H9 (cell line): ENCODE measurements around the gene ERGIC3. TPM values are rescaled to one million over a fixed set of nuclear protein-coding genes. Genes with fewer than 3 reads are reported as not detected.
A peak's percentile ranks its signal among the peaks of the same experiment; 100 is the strongest.

Source experiments
- DNase-seq: peaks from one replicate; pipeline ENCODE4 v3.0.0-alpha.2; 2017
- H2AFZ ChIP-seq: one replicate; pipeline ENCODE4 v1.6.1; 2013; ENCODE audit warnings: mild to moderate bottlenecking, low read length, control low read depth, moderate library complexity
- H2AK5ac ChIP-seq: 2 replicates; pipeline ENCODE4 v1.6.1; 2013; ENCODE audit warnings: low read length, control low read depth, mixed read lengths; ENCODE audit not compliant: insufficient read length
- H2BK120ac ChIP-seq: one replicate; pipeline ENCODE4 v1.6.1; 2013; ENCODE audit warnings: low read depth, mild to moderate bottlenecking, low read length, control low read depth, inconsistent platforms; ENCODE audit not compliant: poor library complexity, severe bottlenecking
- H2BK12ac ChIP-seq: 2 replicates; pipeline ENCODE4 v1.6.1; 2013; ENCODE audit warnings: low read length, control low read depth, mixed read lengths, low read depth; ENCODE audit not compliant: insufficient read length
- H2BK15ac ChIP-seq: 2 replicates; pipeline ENCODE4 v1.6.1; 2013; ENCODE audit warnings: low read depth, low read length, control low read depth
- H2BK20ac ChIP-seq: one replicate; pipeline ENCODE4 v1.6.1; 2013; ENCODE audit warnings: low read depth, mild to moderate bottlenecking, low read length, control low read depth, inconsistent platforms; ENCODE audit not compliant: poor library complexity, severe bottlenecking
- H2BK5ac ChIP-seq: 2 replicates; pipeline ENCODE4 v1.6.1; 2013; ENCODE audit warnings: low read length, control low read depth, mixed read lengths; ENCODE audit not compliant: insufficient read length
- H3K14ac ChIP-seq: 2 replicates; pipeline ENCODE4 v1.6.1; 2013; ENCODE audit warnings: low read length, control low read depth; ENCODE audit not compliant: insufficient read depth
- H3K18ac ChIP-seq: 2 replicates; pipeline ENCODE4 v1.6.1; 2013; ENCODE audit warnings: low read depth, mild to moderate bottlenecking, mixed read lengths, low read length, control low read depth; ENCODE audit not compliant: insufficient read length
- H3K23ac ChIP-seq: 2 replicates; pipeline ENCODE4 v1.6.1; 2013; ENCODE audit warnings: low read length, control low read depth, mixed read lengths, low read depth; ENCODE audit not compliant: insufficient read length
- H3K23me2 ChIP-seq: 2 replicates; pipeline ENCODE4 v1.6.1; 2013; ENCODE audit warnings: low read depth, mild to moderate bottlenecking, mixed read lengths, low read length, control low read depth; ENCODE audit not compliant: insufficient read length, poor library complexity, severe bottlenecking
- H3K27ac ChIP-seq: 2 replicates; pipeline ENCODE4 v1.5.1; 2013; ENCODE audit warnings: low read length, control low read depth, mixed read lengths, low read depth; ENCODE audit not compliant: insufficient read length
- H3K27me3 ChIP-seq: 2 replicates; pipeline ENCODE4 v1.6.1; 2013; ENCODE audit warnings: low read length, control low read depth, inconsistent platforms; ENCODE audit not compliant: insufficient read depth
- H3K4ac ChIP-seq: 2 replicates; pipeline ENCODE4 v1.6.1; 2013; ENCODE audit warnings: low read depth, mild to moderate bottlenecking, control low read depth, inconsistent platforms, low read length, moderate library complexity
- H3K4me1 ChIP-seq: 2 replicates; pipeline ENCODE4 v1.6.1; 2013; ENCODE audit warnings: low read length, control low read depth, inconsistent platforms; ENCODE audit not compliant: insufficient read depth
- H3K4me2 ChIP-seq: 2 replicates; pipeline ENCODE4 v1.6.1; 2013; ENCODE audit warnings: low read length, control low read depth, mixed read lengths; ENCODE audit not compliant: insufficient read length, insufficient read depth
- H3K56ac ChIP-seq: 2 replicates; pipeline ENCODE4 v1.6.1; 2013; ENCODE audit warnings: low read depth, mild to moderate bottlenecking, mixed read lengths, low read length, control low read depth; ENCODE audit not compliant: insufficient read length
- H3K79me1 ChIP-seq: 2 replicates; pipeline ENCODE4 v1.6.1; 2013; ENCODE audit warnings: low read depth, mild to moderate bottlenecking, moderate library complexity, low read length, control low read depth, inconsistent platforms; ENCODE audit not compliant: insufficient read depth, poor library complexity, severe bottlenecking
- H3K79me2 ChIP-seq: 2 replicates; pipeline ENCODE4 v1.6.1; 2013; ENCODE audit warnings: low read length, control low read depth, inconsistent platforms; ENCODE audit not compliant: insufficient read depth
- H3K9ac ChIP-seq: 2 replicates; pipeline ENCODE4 v1.6.1; 2013; ENCODE audit warnings: low read length, control low read depth, mixed read lengths; ENCODE audit not compliant: insufficient read length; ENCODE audit errors: extremely low read depth
- H3K9me3 ChIP-seq: one replicate; pipeline ENCODE4 v1.6.1; 2013; ENCODE audit warnings: low read depth, low read length, inconsistent platforms; ENCODE audit not compliant: control insufficient read depth
- H3T11ph ChIP-seq: one replicate; pipeline ENCODE4 v1.6.1; 2013; ENCODE audit warnings: mild to moderate bottlenecking, low read length, control low read depth, inconsistent platforms
- H4K20me1 ChIP-seq: one replicate; pipeline ENCODE4 v1.6.1; 2013; ENCODE audit not compliant: control insufficient read depth, insufficient read length, insufficient read depth
- H4K5ac ChIP-seq: 2 replicates; pipeline ENCODE4 v1.6.1; 2013; ENCODE audit warnings: low read depth, mild to moderate bottlenecking, mixed read lengths, low read length, control low read depth; ENCODE audit not compliant: insufficient read length
- H4K8ac ChIP-seq: replicated peaks from 2 replicates; pipeline ENCODE4 v1.6.1; 2013; ENCODE audit warnings: low read length, control low read depth, mixed read lengths, low read depth; ENCODE audit not compliant: insufficient read length
- H4K91ac ChIP-seq: 2 replicates; pipeline ENCODE4 v1.6.1; 2013; ENCODE audit warnings: low read depth, mild to moderate bottlenecking, moderate library complexity, mixed read lengths, low read length, control low read depth; ENCODE audit not compliant: insufficient read length
- H3K27ac Mint-ChIP-seq, 3 experiments: 2 replicates in 2 of 3; 3 replicates in 1 of 3; pipeline ENCODE4 v1.8.0; 2020 to 2021; ENCODE audit warnings: mixed read lengths in 3 of 3, mild to moderate bottlenecking in 1 of 3, moderate library complexity in 1 of 3
- H3K27me3 Mint-ChIP-seq: 2 replicates; pipeline ENCODE4 v1.8.0; 2021; ENCODE audit warnings: low read depth, mild to moderate bottlenecking, moderate library complexity, mixed read lengths
- H3K36me3 Mint-ChIP-seq, 3 experiments: 2 replicates in 2 of 3; 3 replicates in 1 of 3; pipeline ENCODE4 v1.8.0; 2020 to 2021; ENCODE audit warnings: low read depth in 3 of 3, mixed read lengths in 3 of 3; ENCODE audit not compliant: insufficient read depth in 1 of 3
- H3K4me1 Mint-ChIP-seq, 2 experiments: 2 replicates each; pipeline ENCODE4 v1.8.0; 2020; ENCODE audit warnings: mixed read lengths in 2 of 2
- H3K4me3 Mint-ChIP-seq, 2 experiments: 2 replicates in 1 of 2; 3 replicates in 1 of 2; pipeline ENCODE4 v1.8.0; 2020 to 2021; ENCODE audit warnings: mild to moderate bottlenecking in 2 of 2, mixed read lengths in 2 of 2, moderate library complexity in 1 of 2
- H3K9me3 Mint-ChIP-seq, 2 experiments: 2 replicates in 1 of 2; 3 replicates in 1 of 2; pipeline ENCODE4 v1.8.0; 2020; ENCODE audit warnings: mild to moderate bottlenecking in 2 of 2, mixed read lengths in 2 of 2, moderate library complexity in 1 of 2
- WGBS: extraction: QIAGEN DNeasy Blood & Tissue Kit; methylation state at CpG from one replicate; pipeline ENCODE4 v1.1.7; 2013; ENCODE audit warnings: missing lambda C conversion rate, low lambda C conversion rate, mixed read lengths; ENCODE audit not compliant: insufficient read length; ENCODE audit errors: extremely low coverage; 5-methylcytosine and 5-hydroxymethylcytosine counted together
- total RNA-seq: library from RNA; stranded (reverse); gene quantifications from 2 replicates; pipeline ENCODE4 v1.2.1, GENCODE V29; 2021
- TF ChIP-seq, protein P1 (sequence below): fragments of 200-600 bp; sonication (generic); conservative IDR thresholded peaks from 3 replicates; pipeline ENCODE4 v1.8.0; 2021; ENCODE audit warnings: antibody characterized with exemption, mild to moderate bottlenecking

ERGIC3 gene
- total RNA-seq, 1 experiment from 2014 or later = 188 TPM

- Histone ChIP-seq H4K5ac (no peak overlapping the region), H3K23me2 (no peaks in the 10 kb centered on the region), H3K79me2 (no peaks in the 10 kb centered on the region), H2BK12ac (no peak overlapping the region), H3K4me1 (no peaks in the 10 kb centered on the region), H4K91ac (no peak overlapping the region), H2BK5ac (no peak overlapping the region), H3K4ac (no peak overlapping the region), H3K27me3 (no peaks in the 10 kb centered on the region), H4K8ac (no peak overlapping the region), H3K9me3 (no peaks in the 10 kb centered on the region), H2BK20ac (no peak overlapping the region), H3K56ac (no peak overlapping the region), H3K4me2 (no peak overlapping the region), H2BK120ac (no peak overlapping the region), H2AFZ (no peak overlapping the region), H3K14ac (no peak overlapping the region), H3K9ac (no peak overlapping the region), H3K23ac (no peak overlapping the region), H3T11ph (no peak overlapping the region), H3K79me1 (no peaks in the 10 kb centered on the region), H3K18ac (no peak overlapping the region), H3K27ac (no peak overlapping the region), H4K20me1 (no peaks in the 10 kb centered on the region), H2BK15ac (no peak overlapping the region), H2AK5ac (no peak overlapping the region)
- Mint-ChIP-seq H3K36me3 (peaks cover 0 to 3% (median 0%) of the 10 kb centered on the region in 3 experiments; a peak in 2 of 7 replicates), H3K4me1 (no peaks in the 10 kb centered on the region), H3K27ac (peak overlapping the region in 1 of 3 experiments; percentile 82; a peak in 2 of 7 replicates), H3K27me3 (peaks cover 1% of the 10 kb centered on the region; the same call in 1 of the 2 replicates), H3K9me3 (peaks cover 0 to 2% of the 10 kb centered on the region in 2 experiments; a peak in 2 of 5 replicates), H3K4me3 (no peak overlapping the region)
- WGBS = no CpG with 5 or more reads among the region's 7 CpGs
- no peak for DNase-seq
- TF ChIP-seq, protein P1, sequence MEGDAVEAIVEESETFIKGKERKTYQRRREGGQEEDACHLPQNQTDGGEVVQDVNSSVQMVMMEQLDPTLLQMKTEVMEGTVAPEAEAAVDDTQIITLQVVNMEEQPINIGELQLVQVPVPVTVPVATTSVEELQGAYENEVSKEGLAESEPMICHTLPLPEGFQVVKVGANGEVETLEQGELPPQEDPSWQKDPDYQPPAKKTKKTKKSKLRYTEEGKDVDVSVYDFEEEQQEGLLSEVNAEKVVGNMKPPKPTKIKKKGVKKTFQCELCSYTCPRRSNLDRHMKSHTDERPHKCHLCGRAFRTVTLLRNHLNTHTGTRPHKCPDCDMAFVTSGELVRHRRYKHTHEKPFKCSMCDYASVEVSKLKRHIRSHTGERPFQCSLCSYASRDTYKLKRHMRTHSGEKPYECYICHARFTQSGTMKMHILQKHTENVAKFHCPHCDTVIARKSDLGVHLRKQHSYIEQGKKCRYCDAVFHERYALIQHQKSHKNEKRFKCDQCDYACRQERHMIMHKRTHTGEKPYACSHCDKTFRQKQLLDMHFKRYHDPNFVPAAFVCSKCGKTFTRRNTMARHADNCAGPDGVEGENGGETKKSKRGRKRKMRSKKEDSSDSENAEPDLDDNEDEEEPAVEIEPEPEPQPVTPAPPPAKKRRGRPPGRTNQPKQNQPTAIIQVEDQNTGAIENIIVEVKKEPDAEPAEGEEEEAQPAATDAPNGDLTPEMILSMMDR = no peak
Observed at GRCh38 chr20:35582131-35582530, 40.3 kb downstream of the ERGIC3 start.
